HUDEP-2 (cell line): ENCODE data around the gene CD300A.

Experiments
- DNase-seq, 76 experiments: peaks; one replicate each; lab custom pipeline; 2025; ENCODE audit not compliant: unreplicated experiment in 76 of 76; lab: John Stamatoyannopoulos, UW

Gene CD300A

GRCh38 chr17:74466111-74466827 is at the start of gene CD300A:
Gene CD300A, plus strand, starts transcription at chr17:74466634. Its CDS starts 70 bp downstream, at chr17:74466704.
- no peak for DNase-seq

- DNase-seq = peak in 2 of 76 experiments; percentile 4 to 9
These were observed 49.0 kb upstream of the CD300A start for GRCh38 chr17:74417178-74418045.

GRCh38 chr17:74419928-74420411 is 46.5 kb upstream of the CD300A start:
- DNase-seq = no peak

GRCh38 chr17:74424117-74424516 is 42.3 kb upstream of the CD300A start:
- DNase-seq = no peak

- no peak for DNase-seq
These were observed 41.8 kb upstream of the CD300A start for GRCh38 chr17:74424657-74425056.

- no peak for DNase-seq
These were observed 39.8 kb upstream of the CD300A start for GRCh38 chr17:74426551-74427047.

- no peak for DNase-seq
These were observed 39.2 kb upstream of the CD300A start for GRCh38 chr17:74427048-74427762.

- DNase-seq = no peak
These were observed 38.7 kb upstream of the CD300A start for GRCh38 chr17:74427763-74428153.

- DNase-seq = no peak
These were observed 36.6 kb upstream of the CD300A start for GRCh38 chr17:74429604-74430384.

GRCh38 chr17:74430385-74430705 is 36.1 kb upstream of the CD300A start:
- DNase-seq = no peak

- no peak for DNase-seq
These were observed 35.5 kb upstream of the CD300A start for GRCh38 chr17:74430706-74431567.

GRCh38 chr17:74431568-74432423 is 34.6 kb upstream of the CD300A start, which contains the start of gene GPRC5C:
Gene GPRC5C, plus strand, starts transcription at chr17:74432088. Its CDS starts 7,689 bp downstream, at chr17:74439777.
- peak in 17 of 76 experiments; percentile 3 to 30 (median 12) for DNase-seq

- no peak for DNase-seq
These were observed 34.1 kb upstream of the CD300A start for GRCh38 chr17:74432424-74432690.

- no peak for DNase-seq
These were observed 33.6 kb upstream of the CD300A start for GRCh38 chr17:74432766-74433391.

- DNase-seq = no peak
These were observed 32.9 kb upstream of the CD300A start for GRCh38 chr17:74433421-74434121.

GRCh38 chr17:74435775-74436359 is 30.6 kb upstream of the CD300A start:
- DNase-seq = no peak

GRCh38 chr17:74437702-74438101 is 28.7 kb upstream of the CD300A start:
- peak in 2 of 76 experiments; percentile 5 to 14 for DNase-seq
